PC-3 (cell line): ENCODE measurements around the gene UBL4A. TPM values are rescaled to one million over a fixed set of nuclear protein-coding genes. Genes with fewer than 3 reads are reported as not detected.

Experiments
- ATAC-seq: fragments of 200-7000 bp; cut with Tn5 transposase; 2 replicates; pipeline ENCODE4 v1.9.1; 2020; ENCODE audit warnings: mild to moderate bottlenecking, moderate library complexity
- BruUV-seq: library from RNA; stranded (reverse); fragments of 400-500 nt; replicated peaks from 2 replicates; lab custom pipeline; 2021; lab: Mats Ljungman, UMichigan
- CTCF ChIA-PET: fragments of 300-600 bp; sonication (Branson Sonifier 250); formaldehyde crosslinking; loops from one replicate; lab custom pipeline; 2022; ENCODE audit warnings: antibody characterized with exemption; lab: Charles Lee
- POLR2A ChIA-PET: fragments of 300-600 bp; sonication (Branson Sonifier 250); formaldehyde crosslinking; loops from one replicate; lab custom pipeline; 2022; ENCODE audit warnings: antibody characterized with exemption; ENCODE audit not compliant: unreplicated experiment; lab: Charles Lee
- DNase-seq: peaks from one replicate; pipeline ENCODE4 v3.0.0-alpha.2; 2015
- H2AFZ ChIP-seq: fragments of 300-600 bp; sonication (generic); 2 replicates; pipeline ENCODE4 v1.6.0; 2016; ENCODE audit warnings: antibody characterized with exemption, low read length
- H3F3A ChIP-seq: fragments of 300-600 bp; sonication (generic); one replicate; pipeline ENCODE4 v1.6.0; 2017; ENCODE audit warnings: antibody characterized with exemption, low read length, control low read depth, mild to moderate bottlenecking; ENCODE audit not compliant: unreplicated experiment
- H3K27ac ChIP-seq: fragments of 300-600 bp; sonication (generic); 2 replicates; pipeline ENCODE4 v1.5.1; 2016; ENCODE audit warnings: mild to moderate bottlenecking, low read length
- H3K27me3 ChIP-seq: fragments of 300-600 bp; sonication (generic); 2 replicates; pipeline ENCODE4 v1.6.1; 2016; ENCODE audit warnings: low read length, mixed read lengths
- H3K36me3 ChIP-seq: fragments of 300-600 bp; sonication (generic); 2 replicates; pipeline ENCODE4 v1.6.1; 2016; ENCODE audit warnings: low read depth, mixed run types, low read length, mixed read lengths
- H3K4me1 ChIP-seq: fragments of 300-600 bp; sonication (generic); 2 replicates; pipeline ENCODE4 v1.5.1; 2016; ENCODE audit warnings: low read length; ENCODE audit not compliant: insufficient read depth
- H3K4me2 ChIP-seq: fragments of 300-600 bp; sonication (generic); 2 replicates; pipeline ENCODE4 v1.6.0; 2016; ENCODE audit warnings: low read length
- H3K4me3 ChIP-seq: fragments of 300-600 bp; sonication (generic); 2 replicates; pipeline ENCODE4 v1.5.1; 2016; ENCODE audit warnings: mild to moderate bottlenecking, low read length, mixed read lengths
- H3K79me2 ChIP-seq: fragments of 300-600 bp; sonication (generic); 2 replicates; pipeline ENCODE4 v1.6.1; 2017; ENCODE audit warnings: low read length, mixed read lengths
- H3K9ac ChIP-seq: fragments of 300-600 bp; sonication (generic); 2 replicates; pipeline ENCODE4 v1.6.0; 2016; ENCODE audit warnings: mild to moderate bottlenecking, low read length
- H3K9me2 ChIP-seq: fragments of 300-600 bp; sonication (generic); replicated peaks from 2 replicates; pipeline ENCODE4 v1.6.1; 2016; ENCODE audit warnings: mixed run types, low read length, mixed read lengths
- H3K9me3 ChIP-seq: fragments of 300-600 bp; sonication (generic); 2 replicates; pipeline ENCODE4 v1.6.1; 2016; ENCODE audit warnings: low read length, mixed read lengths
- H4K20me1 ChIP-seq: fragments of 300-600 bp; sonication (generic); 2 replicates; pipeline ENCODE4 v1.6.1; 2016; ENCODE audit warnings: low read length, mixed read lengths
- CTCF ChIP-seq: fragments of 300-600 bp; sonication (generic); conservative IDR thresholded peaks from 2 replicates; pipeline ENCODE4 v1.5.1; 2017; ENCODE audit warnings: antibody characterized with exemption, low read depth, mild to moderate bottlenecking, low read length
- EZH2 ChIP-seq: fragments of 300-600 bp; sonication (generic); IDR thresholded peaks from one replicate; pipeline ENCODE4 v1.6.1; 2017; ENCODE audit warnings: antibody characterized with exemption, mild to moderate bottlenecking, low read length; ENCODE audit not compliant: unreplicated experiment
- EZH2phosphoT487 ChIP-seq: fragments of 300-600 bp; sonication (generic); IDR thresholded peaks from 2 replicates; pipeline ENCODE4 v1.6.1; 2018; ENCODE audit warnings: mild to moderate bottlenecking, antibody characterized with exemption, low read length, borderline replicate concordance
- intact Hi-C: fragments of 100-400 bp; cut with micrococcal nuclease; formaldehyde crosslinking; loops from 2 replicates; pipeline ENCODE4 v1.9.0; 2023
- total RNA-seq: library from RNA; depleted of rRNA; stranded (reverse); fragments of >200 nt; gene quantifications from 2 replicates; pipeline ENCODE4 v1.2.3, GENCODE V29; 2014

Gene UBL4A
- total RNA-seq, 1 experiment from 2014 or later: 92.3 TPM

- BruUV-seq: no TSS peak
- H3K27me3 ChIP-seq: no peaks in the 10 kb centered on the region
- TF ChIP-seq EZH2phosphoT487 (no peak), CTCF (no peak), EZH2 (no peak)
- CTCF ChIA-PET: no interaction called here
- H3K4me3 ChIP-seq: no peak overlapping the region
- DNase-seq (no peak), ATAC-seq (no peak)
- H3K9me2 ChIP-seq: no peaks in the 10 kb centered on the region
- no peak overlapping the region for H3K27ac ChIP-seq
- H3K4me1 ChIP-seq: peaks cover 2% of the 10 kb centered on the region
- H3K9me3 ChIP-seq: no peaks in the 10 kb centered on the region
- no peaks in the 10 kb centered on the region for H3K36me3 ChIP-seq
- no peak overlapping the region for H3K4me2 ChIP-seq
- H3K9ac ChIP-seq: no peak overlapping the region
- peaks cover 5% of the 10 kb centered on the region for H3K79me2 ChIP-seq
- H4K20me1 ChIP-seq: no peaks in the 10 kb centered on the region
- H2AFZ ChIP-seq: no peak overlapping the region
- H3F3A ChIP-seq: no peaks in the 10 kb centered on the region
- intact Hi-C loops: no loop called here
- POLR2A ChIA-PET: no interaction called here
These were observed 8.3 kb upstream of the UBL4A start for GRCh38 chrX:154494715-154495114.

- peaks cover 17% of the 10 kb centered on the region for H3K4me1 ChIP-seq
- POLR2A ChIA-PET: interaction anchor here (0.5 to 0.7 kb wide), 8 partner anchors 8 to 596 kb away, joined by 3 to 10 read pairs (median 4); partner anchors contain the start of genes DKC1 and LAGE3
- intact Hi-C loops: no loop called here
These were observed 4.1 kb upstream of the UBL4A start, which contains the start of gene SLC10A3 for GRCh38 chrX:154490414-154491083. Gene SLC10A3 (minus strand): TSS chrX:154490629. CDS start chrX:154488940, 1,689 bp downstream.

More at GRCh38 chrX:154490414-154491083, 4.1 kb upstream of the UBL4A start, which contains the start of gene SLC10A3:
- peak; percentile 86 for ATAC-seq
- no TSS peak for BruUV-seq
- no peaks in the 10 kb centered on the region for H3K9me3 ChIP-seq
- no peaks in the 10 kb centered on the region for H4K20me1 ChIP-seq
- H3K4me2 ChIP-seq: peak within 1 kb of the TSS; percentile 92
- H3F3A ChIP-seq: no peaks in the 10 kb centered on the region
- no peaks in the 10 kb centered on the region for H3K9me2 ChIP-seq
- CTCF ChIA-PET: interaction anchor here (0.6 to 0.9 kb wide), 2 partner anchors 36 to 192 kb away, joined by 3 to 4 read pairs; no protein-coding TSS in a partner anchor
- H3K79me2 ChIP-seq: peaks cover 34% of the 10 kb centered on the region
- H2AFZ ChIP-seq: peak within 1 kb of the TSS; percentile 86
- H3K4me3 ChIP-seq: peak within 1 kb of the TSS; percentile 80
- H3K36me3 ChIP-seq: peaks cover 3% of the 10 kb centered on the region; the same call in 1 of the 2 replicates
- TF ChIP-seq EZH2: no peak
- no peak for TF ChIP-seq EZH2phosphoT487
- no peak; the same call in 1 of the 2 replicates for TF ChIP-seq CTCF
- peak; percentile 95 for DNase-seq
- peak within 1 kb of the TSS; percentile 73 for H3K27ac ChIP-seq
- H3K9ac ChIP-seq: peak within 1 kb of the TSS; percentile 87
- no peaks in the 10 kb centered on the region for H3K27me3 ChIP-seq
